GM12878 (cell line): ENCODE results near the gene SMIM5. TPM values are rescaled to one million over a fixed set of nuclear protein-coding genes. Genes with fewer than 3 reads are reported as not detected.

Source experiments
- ATAC-seq: fragments of 200-7000 bp; cut with Tn5 transposase; 3 replicates; pipeline ENCODE4 v1.9.1; 2020; ENCODE audit warnings: mild to moderate bottlenecking, moderate library complexity
- BruUV-seq: library from RNA; stranded (reverse); fragments of 400-500 nt; replicated peaks from 2 replicates; lab custom pipeline; 2021; lab: Mats Ljungman, UMichigan
- CTCF ChIA-PET: fragments of 300-600 bp; sonication (Branson Sonifier 250); formaldehyde crosslinking; extraction: SDS; loops from one replicate; lab custom pipeline; 2021; ENCODE audit warnings: inconsistent platforms; lab: Yijun Ruan, JAX
- POLR2A ChIA-PET: fragments of 350-600 bp; formaldehyde crosslinking; extraction: SDS; loops from one replicate; lab custom pipeline; 2021; ENCODE audit warnings: inconsistent platforms; lab: Charles Lee
- RAD21 ChIA-PET: fragments of 300-600 bp; sonication (Branson Sonifier 250); formaldehyde crosslinking; loops from one replicate; lab custom pipeline; 2023; ENCODE audit warnings: antibody characterized with exemption; ENCODE audit not compliant: unreplicated experiment; lab: Charles Lee
- SMC1A ChIA-PET: fragments of 300-600 bp; sonication (Branson Sonifier 250); formaldehyde crosslinking; loops from one replicate; lab custom pipeline; 2023; ENCODE audit not compliant: unreplicated experiment, uncharacterized antibody; lab: Charles Lee
- DNase-seq: peaks from one replicate; pipeline ENCODE4 v3.0.0-alpha.2; 2011; ENCODE audit warnings: low read depth, low spot score
- FAIRE-seq: peaks from 3 replicates; lab custom pipeline; 2011; peaks lifted over from hg19 to GRCh38; lab: Jason Lieb, UNC
- H2AFZ ChIP-seq: 2 replicates; pipeline ENCODE4 v1.6.0; 2011; ENCODE audit warnings: low read depth, low read length, control low read depth; ENCODE audit not compliant: control insufficient read depth
- H3K27ac ChIP-seq: 2 replicates; pipeline ENCODE4 v1.5.1; 2011; ENCODE audit warnings: control low read depth; ENCODE audit not compliant: control insufficient read depth, insufficient read depth
- H3K27me3 ChIP-seq, 2 experiments: replicated peaks in 1 of 2; 2 replicates each; pipeline versions ENCODE4 v1.6.0 to v1.6.1; 2011; ENCODE audit warnings: low read length in 1 of 2; ENCODE audit not compliant: control insufficient read depth in 2 of 2, insufficient read depth in 2 of 2
- H3K36me3 ChIP-seq, 2 experiments: 2 replicates each; pipeline ENCODE4 v1.5.1; 2011; ENCODE audit warnings: low read length in 1 of 2; ENCODE audit not compliant: control insufficient read depth in 2 of 2, insufficient read depth in 2 of 2
- H3K4me1 ChIP-seq: 2 replicates; pipeline ENCODE4 v1.6.1; 2011; ENCODE audit warnings: mild to moderate bottlenecking, low read length, moderate library complexity, mixed read lengths; ENCODE audit not compliant: control insufficient read depth, insufficient read depth
- H3K4me2 ChIP-seq: 2 replicates; pipeline ENCODE4 v1.6.0; 2011; ENCODE audit warnings: control low read depth; ENCODE audit not compliant: control insufficient read depth, insufficient read depth
- H3K4me3 ChIP-seq: fragments of 200-600 bp; sonication (generic); 2 replicates; pipeline ENCODE4 v1.5.1; 2016
- H3K79me2 ChIP-seq: 2 replicates; pipeline ENCODE4 v1.6.0; 2011; ENCODE audit warnings: low read length; ENCODE audit not compliant: control insufficient read depth, insufficient read depth
- H3K9ac ChIP-seq: 2 replicates; pipeline ENCODE4 v1.8.0; 2011; ENCODE audit warnings: low read length, control low read depth, mixed read lengths; ENCODE audit not compliant: control insufficient read depth, insufficient read depth
- H3K9me3 ChIP-seq: replicated peaks from 3 replicates; pipeline ENCODE4 v1.5.1; 2011; ENCODE audit warnings: mild to moderate bottlenecking, low read length; ENCODE audit not compliant: control insufficient read depth, insufficient read depth
- H4K20me1 ChIP-seq: 2 replicates; pipeline ENCODE4 v1.6.0; 2011; ENCODE audit not compliant: control insufficient read depth, insufficient read depth
- ATF2 ChIP-seq: IDR thresholded peaks from 2 replicates; pipeline ENCODE4 v1.6.1; 2012; ENCODE audit warnings: low read length, inconsistent platforms
- BMI1 ChIP-seq: fragments of 450-650 bp; IDR thresholded peaks from 2 replicates; pipeline ENCODE4 v1.6.1; 2016; ENCODE audit warnings: mild to moderate bottlenecking, moderate library complexity, borderline replicate concordance
- CBX5 ChIP-seq: sonication (generic); IDR thresholded peaks from 2 replicates; pipeline ENCODE4 v1.6.1; 2016; ENCODE audit warnings: low read depth, moderate library complexity, mild to moderate bottlenecking, inconsistent platforms
- CUX1 ChIP-seq: IDR thresholded peaks from 2 replicates; pipeline ENCODE4 v1.6.1; 2012; ENCODE audit warnings: improper control_type of control experiment, low read depth, low read length; ENCODE audit not compliant: insufficient replicate concordance
- EGR1 ChIP-seq, 2 experiments: IDR thresholded peaks; 1 replicate in 1 of 2; 2 replicates in 1 of 2; pipeline ENCODE4 v1.6.1; 2011 to 2012; ENCODE audit warnings: low read depth in 2 of 2, low read length in 2 of 2, borderline replicate concordance in 1 of 2, mild to moderate bottlenecking in 1 of 2, moderate library complexity in 1 of 2
- ESRRA ChIP-seq: IDR thresholded peaks from 2 replicates; pipeline ENCODE4 v1.6.1; 2012; ENCODE audit warnings: mild to moderate bottlenecking, low read length, improper control_type of control experiment
- FOXK2 ChIP-seq: fragments of 450-650 bp; IDR thresholded peaks from 2 replicates; pipeline ENCODE4 v1.6.1; 2017; ENCODE audit warnings: mild to moderate bottlenecking, moderate library complexity
- JUND ChIP-seq: IDR thresholded peaks from 2 replicates; pipeline ENCODE4 v1.6.1; 2012; ENCODE audit warnings: low read depth, mild to moderate bottlenecking, low read length, improper control_type of control experiment, moderate library complexity
- MAX ChIP-seq: IDR thresholded peaks from 2 replicates; pipeline ENCODE4 v1.6.1; 2012; ENCODE audit warnings: low read depth, low read length, improper control_type of control experiment
- MTA2 ChIP-seq: fragments of 450-650 bp; IDR thresholded peaks from 2 replicates; pipeline ENCODE4 v1.6.1; 2016; ENCODE audit warnings: low read depth, mild to moderate bottlenecking, moderate library complexity
- PBX3 ChIP-seq: IDR thresholded peaks from 2 replicates; pipeline ENCODE4 v1.6.1; 2011; ENCODE audit warnings: mild to moderate bottlenecking, low read depth, low read length, moderate library complexity; ENCODE audit not compliant: insufficient replicate concordance
- PML ChIP-seq: IDR thresholded peaks from 2 replicates; pipeline ENCODE4 v1.6.1; 2012; ENCODE audit warnings: low read length, inconsistent platforms
- POLR2AphosphoS5 ChIP-seq: IDR thresholded peaks from 2 replicates; pipeline ENCODE4 v1.6.1; 2011; ENCODE audit warnings: mild to moderate bottlenecking, low read length, inconsistent platforms
- RFX5 ChIP-seq: IDR thresholded peaks from 2 replicates; pipeline ENCODE4 v1.6.1; 2011; ENCODE audit warnings: low read depth, low read length, improper control_type of control experiment
- ZBED1 ChIP-seq: IDR thresholded peaks from 2 replicates; pipeline ENCODE4 v1.6.1; 2016; ENCODE audit warnings: borderline replicate concordance
- ZNF217 ChIP-seq: fragments of 450-650 bp; IDR thresholded peaks from 2 replicates; pipeline ENCODE4 v1.6.1; 2017; ENCODE audit warnings: antibody characterized with exemption, mild to moderate bottlenecking
- ZNF384 ChIP-seq: IDR thresholded peaks from 2 replicates; pipeline ENCODE4 v1.6.1; 2012; ENCODE audit warnings: low read depth, mild to moderate bottlenecking, low read length, improper control_type of control experiment, borderline replicate concordance
- WGBS: methylation state at CpG from one replicate; pipeline ENCODE4 v1.1.6; 2016; ENCODE audit warnings: low lambda C conversion rate; ENCODE audit not compliant: insufficient replicate concordance, insufficient coverage; ENCODE audit errors: missing lambda C conversion rate; 5-methylcytosine and 5-hydroxymethylcytosine counted together
- in situ Hi-C: fragments of 300-500 bp; cut with MboI; formaldehyde crosslinking; loops from 9 replicates; pipeline ENCODE4 v1.14.3; 2018; ENCODE audit warnings: mixed read lengths
- intact Hi-C: fragments of 100-400 bp; cut with micrococcal nuclease; formaldehyde crosslinking; loops from one replicate; pipeline ENCODE4 v1.14.2; 2022; ENCODE audit not compliant: unreplicated experiment
- polyA plus RNA-seq, 11 experiments: library from polyadenylated mRNA; depleted of rRNA in 4 of 11; unstranded in 6 of 11; stranded (reverse) in 5 of 11; fragments of >200 nt; fragmentation: Nextera tagmentation in 4 of 11; fragmentation: Illumina TruSeq in 1 of 11; extraction: Ambion mirVana in 4 of 11; extraction: Trizol in 1 of 11; gene quantifications; 1 replicate in 1 of 11; 2 replicates in 10 of 11; pipeline versions ENCODE4 v1.2.1 to v1.2.3, GENCODE V29; 2011 to 2016; ENCODE audit warnings: inconsistent platforms in 2 of 11, missing spikeins in 2 of 11, low read depth in 1 of 11
- total RNA-seq, 4 experiments: library from RNA; depleted of rRNA in 3 of 4; stranded (reverse); fragments of >200 nt in 3 of 4; fragmentation: Illumina TruSeq in 1 of 4; extraction: Trizol in 1 of 4; gene quantifications; 2 replicates each; pipeline versions ENCODE4 v1.2.1 to v1.2.3, GENCODE V29; 2013 to 2021

SMIM5 gene
- total and polyA plus RNA-seq, 10 of the 15 experiments (the other 5 are each of a cell fraction or from before 2014, with no cell fraction given) = 0.08 to 0.11 TPM; not detected in 8

GRCh38 chr17:75605790-75606189 lies 27.4 kb upstream of the SMIM5 start (continued):
- no peak for TF ChIP-seq ESRRA
- TF ChIP-seq MAX = no peak

- ChIA-PET SMC1A (no interaction called here), CTCF (interaction anchor here (1.2 kb wide), 1 partner anchor 141 kb away, joined by 4 read pairs; no protein-coding TSS in a partner anchor), RAD21 (no interaction called here), POLR2A (no interaction called here)
- Histone ChIP-seq H3K9ac (no peak overlapping the region), H4K20me1 (no peaks in the 10 kb centered on the region), H3K27me3 (no peaks in the 10 kb centered on the region), H3K4me2 (no peak overlapping the region), H3K4me1 (no peaks in the 10 kb centered on the region), H2AFZ (no peak overlapping the region), H3K9me3 (no peaks in the 10 kb centered on the region), H3K79me2 (no peaks in the 10 kb centered on the region), H3K36me3 (no peaks in the 10 kb centered on the region), H3K4me3 (no peak overlapping the region), H3K27ac (no peak overlapping the region)
- DNase-seq (no peak), FAIRE-seq (no peak), ATAC-seq (no peak)
- WGBS = 54% methylated on average over 5 of the region's 5 CpGs
- no TSS peak for BruUV-seq
- intact Hi-C loops (no loop called here), in situ Hi-C loops (no loop called here)
- no peak for TF ChIP-seq PBX3
- TF ChIP-seq RFX5 = no peak
- TF ChIP-seq EGR1 (IDR thresholded peaks at IDR 0.05; ENCODE audit: borderline replicate concordance in 1 of 2, low read depth in 2 of 2, low read length in 2 of 2) = no peak
- TF ChIP-seq ZNF384 = no peak
- TF ChIP-seq MTA2 = no peak
- TF ChIP-seq ZBED1 = no peak
- TF ChIP-seq PML = no peak
- no peak for TF ChIP-seq JUND
- no peak for TF ChIP-seq FOXK2
- TF ChIP-seq POLR2AphosphoS5 = no peak
- TF ChIP-seq CUX1 = no peak
- no peak for TF ChIP-seq BMI1
- TF ChIP-seq ZNF217 = no peak
- no peak for TF ChIP-seq ATF2
- TF ChIP-seq CBX5 = no peak
Observed at GRCh38 chr17:75607086-75607485, 26.1 kb upstream of the SMIM5 start.
